LNCAP (cell line): ENCODE results near the gene TTC31.

Source experiments
- CTCF ChIP-seq: fragments of 450-650 bp; IDR thresholded peaks from 2 replicates; pipeline ENCODE4 v1.5.1; 2017; ENCODE audit warnings: mild to moderate bottlenecking

TTC31 gene

DNA sequence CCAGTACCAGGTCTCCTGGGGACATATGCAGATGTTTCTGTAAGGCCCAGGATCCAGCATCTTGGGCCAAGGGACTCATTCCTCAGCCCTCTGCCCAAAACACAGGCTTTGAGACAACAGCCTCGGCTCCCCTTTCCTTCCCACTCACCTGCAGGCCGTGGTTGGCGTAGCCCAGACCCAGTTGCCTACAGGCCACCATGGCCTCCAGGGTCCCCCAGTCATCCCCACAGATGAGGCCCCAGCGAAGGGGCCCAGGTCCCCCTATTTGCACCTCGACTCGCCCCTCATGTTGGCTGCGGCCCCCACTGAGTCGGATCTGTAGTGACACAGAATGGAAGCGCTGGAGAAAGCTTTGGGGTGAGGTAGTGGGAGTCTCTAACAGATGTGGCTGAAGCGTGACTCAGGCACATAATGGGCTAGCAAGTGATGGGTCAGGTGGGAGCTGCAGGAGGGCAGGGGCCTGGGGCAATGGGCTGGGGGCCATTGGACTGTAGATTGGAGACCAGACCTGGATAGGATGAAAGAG, 52.6 kb downstream of the TTC31 start:
- TF ChIP-seq CTCF: no peak

GRCh38 chr2:74536166-74536950, 53.5 kb downstream of the TTC31 start:
- TF ChIP-seq CTCF: no peak

DNA sequence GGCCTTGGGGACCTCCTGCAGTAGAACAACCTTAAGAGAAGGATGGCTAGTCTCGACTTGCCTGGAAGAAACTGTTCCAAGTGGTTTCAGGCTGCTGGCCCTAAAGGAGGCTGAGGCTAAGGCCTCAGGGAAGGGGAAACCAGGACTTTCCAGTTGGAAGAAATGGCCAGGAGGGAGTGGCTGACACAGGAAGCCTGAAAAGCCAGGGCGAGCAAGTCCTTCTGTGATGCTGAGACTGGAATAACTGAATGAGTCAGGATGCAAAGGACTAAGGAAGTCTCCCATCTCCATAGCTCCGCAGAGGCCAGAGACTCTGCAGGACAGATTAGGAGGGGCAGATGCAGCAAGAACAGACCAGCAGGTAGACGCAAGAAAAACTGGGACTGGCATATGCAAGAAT, 54.3 kb downstream of the TTC31 start:
- no peak for TF ChIP-seq CTCF

- no peak for TF ChIP-seq CTCF
Observed at GRCh38 chr2:74538881-74539339, 56.0 kb downstream of the TTC31 start.

- TF ChIP-seq CTCF: no peak
Observed at GRCh38 chr2:74540291-74540690, 57.4 kb downstream of the TTC31 start.

DNA sequence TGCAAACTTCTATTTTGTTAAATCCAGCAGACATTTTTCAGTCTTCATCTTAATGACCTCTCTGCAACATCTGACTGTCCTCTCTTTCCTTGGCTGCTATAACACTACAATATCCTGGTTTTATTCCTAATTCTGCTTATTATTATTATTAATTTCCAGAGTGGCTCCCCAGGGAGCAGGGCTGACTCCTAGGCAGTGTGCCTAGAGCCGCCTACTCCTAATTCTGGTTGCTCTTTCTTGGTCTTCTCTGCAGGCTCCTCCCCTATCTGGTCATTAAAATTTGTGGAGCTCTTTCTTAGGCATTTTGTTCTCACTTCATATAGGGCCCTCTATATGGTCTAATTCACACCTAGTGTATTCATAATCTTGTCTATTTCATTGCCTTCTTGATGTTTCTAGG, 60.1 kb downstream of the TTC31 start:
- TF ChIP-seq CTCF: no peak
